ENCODE results near the gene CDK13. TPM values are rescaled to one million over a fixed set of nuclear protein-coding genes. Genes with fewer than 3 reads are reported as not detected.

The CDK13 gene
- total RNA-seq, 2 donors from 2014 or later: 34.7 to 37.7 TPM

GRCh38 chr7:39923091-39923490 lies 27.0 kb upstream of the CDK13 start:
- H3K4me3 ChIP-seq: no peak overlapping the region
- no peak overlapping the region for H3K27ac ChIP-seq
- H3K27me3 ChIP-seq: no peaks in the 10 kb centered on the region
- TF ChIP-seq, protein P1, sequence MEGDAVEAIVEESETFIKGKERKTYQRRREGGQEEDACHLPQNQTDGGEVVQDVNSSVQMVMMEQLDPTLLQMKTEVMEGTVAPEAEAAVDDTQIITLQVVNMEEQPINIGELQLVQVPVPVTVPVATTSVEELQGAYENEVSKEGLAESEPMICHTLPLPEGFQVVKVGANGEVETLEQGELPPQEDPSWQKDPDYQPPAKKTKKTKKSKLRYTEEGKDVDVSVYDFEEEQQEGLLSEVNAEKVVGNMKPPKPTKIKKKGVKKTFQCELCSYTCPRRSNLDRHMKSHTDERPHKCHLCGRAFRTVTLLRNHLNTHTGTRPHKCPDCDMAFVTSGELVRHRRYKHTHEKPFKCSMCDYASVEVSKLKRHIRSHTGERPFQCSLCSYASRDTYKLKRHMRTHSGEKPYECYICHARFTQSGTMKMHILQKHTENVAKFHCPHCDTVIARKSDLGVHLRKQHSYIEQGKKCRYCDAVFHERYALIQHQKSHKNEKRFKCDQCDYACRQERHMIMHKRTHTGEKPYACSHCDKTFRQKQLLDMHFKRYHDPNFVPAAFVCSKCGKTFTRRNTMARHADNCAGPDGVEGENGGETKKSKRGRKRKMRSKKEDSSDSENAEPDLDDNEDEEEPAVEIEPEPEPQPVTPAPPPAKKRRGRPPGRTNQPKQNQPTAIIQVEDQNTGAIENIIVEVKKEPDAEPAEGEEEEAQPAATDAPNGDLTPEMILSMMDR (IDR thresholded peaks at IDR 0.05): no peak
- no peaks in the 10 kb centered on the region for H3K4me1 ChIP-seq
- no peak for DNase-seq (ENCODE audit: low spot score)
- no peaks in the 10 kb centered on the region for H3K9me3 ChIP-seq
- H3K36me3 ChIP-seq: no peaks in the 10 kb centered on the region

- Histone ChIP-seq H3K4me3 (no peak overlapping the region), H3K27ac (no peak overlapping the region), H3K27me3 (no peaks in the 10 kb centered on the region), H3K9me3 (no peaks in the 10 kb centered on the region), H3K36me3 (no peaks in the 10 kb centered on the region), H3K4me1 (no peaks in the 10 kb centered on the region)
- TF ChIP-seq, protein P1 (IDR thresholded peaks at IDR 0.05): no peak
- DNase-seq (ENCODE audit: low spot score): no peak
These were observed 25.9 kb upstream of the CDK13 start for GRCh38 chr7:39924122-39924521.

DNA sequence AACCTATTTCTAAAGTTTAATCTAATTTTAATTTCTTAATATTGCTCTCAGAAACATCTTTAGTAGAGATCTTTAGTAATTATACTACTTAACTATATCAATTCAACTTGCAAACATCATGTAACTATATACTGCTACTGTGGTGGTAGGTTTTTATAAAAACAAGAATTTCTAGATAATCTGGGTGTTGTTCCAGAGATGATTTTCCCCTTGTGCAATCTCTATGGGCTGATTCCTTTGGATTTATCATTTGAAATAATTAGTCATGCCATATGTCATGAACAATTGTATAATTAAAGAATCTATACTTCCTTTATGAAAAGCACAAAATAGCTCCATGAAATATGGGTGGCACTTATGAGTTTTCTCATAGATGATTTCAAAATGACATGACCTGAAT lies 23.9 kb upstream of the CDK13 start:
- no peaks in the 10 kb centered on the region for H3K27me3 ChIP-seq
- no peak overlapping the region for H3K4me3 ChIP-seq
- H3K36me3 ChIP-seq: no peaks in the 10 kb centered on the region
- TF ChIP-seq, protein P1 (IDR thresholded peaks at IDR 0.05): no peak
- no peaks in the 10 kb centered on the region for H3K9me3 ChIP-seq
- no peak overlapping the region for H3K27ac ChIP-seq
- DNase-seq (ENCODE audit: low spot score): no peak
- H3K4me1 ChIP-seq: no peaks in the 10 kb centered on the region

GRCh38 chr7:39927018-39927417 lies 23.0 kb upstream of the CDK13 start:
- no peaks in the 10 kb centered on the region for H3K4me1 ChIP-seq
- H3K27me3 ChIP-seq: no peaks in the 10 kb centered on the region
- TF ChIP-seq, protein P1 (IDR thresholded peaks at IDR 0.05): no peak
- H3K27ac ChIP-seq: no peak overlapping the region
- H3K36me3 ChIP-seq: no peaks in the 10 kb centered on the region
- H3K9me3 ChIP-seq: no peaks in the 10 kb centered on the region
- no peak for DNase-seq (ENCODE audit: low spot score)
- H3K4me3 ChIP-seq: no peak overlapping the region

DNA sequence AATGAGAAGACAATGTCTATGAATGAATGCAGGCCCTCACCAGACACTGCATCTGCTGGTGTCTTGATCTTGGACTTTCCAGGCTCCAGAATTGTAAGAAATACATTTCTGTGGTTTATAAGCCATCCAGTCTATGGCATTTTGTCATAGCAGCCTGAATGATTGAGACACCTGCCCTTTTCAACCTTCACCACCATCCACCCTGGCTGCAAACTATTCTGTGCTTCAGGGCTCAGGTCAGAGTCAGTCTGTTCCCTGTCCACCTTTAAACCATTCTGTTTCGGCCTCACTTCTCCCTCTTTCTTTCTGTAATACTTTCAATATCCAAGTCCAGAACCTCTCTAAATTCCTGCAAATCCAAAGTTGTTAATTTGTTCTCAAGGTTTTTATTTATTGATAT lies 15.9 kb upstream of the CDK13 start:
- no peaks in the 10 kb centered on the region for H3K27me3 ChIP-seq
- no peak overlapping the region for H3K4me3 ChIP-seq
- H3K9me3 ChIP-seq: no peaks in the 10 kb centered on the region
- H3K36me3 ChIP-seq: no peaks in the 10 kb centered on the region
- H3K27ac ChIP-seq: no peak overlapping the region
- no peak for DNase-seq (ENCODE audit: low spot score)
- H3K4me1 ChIP-seq: no peaks in the 10 kb centered on the region
- TF ChIP-seq, protein P1 (IDR thresholded peaks at IDR 0.05): no peak

DNA sequence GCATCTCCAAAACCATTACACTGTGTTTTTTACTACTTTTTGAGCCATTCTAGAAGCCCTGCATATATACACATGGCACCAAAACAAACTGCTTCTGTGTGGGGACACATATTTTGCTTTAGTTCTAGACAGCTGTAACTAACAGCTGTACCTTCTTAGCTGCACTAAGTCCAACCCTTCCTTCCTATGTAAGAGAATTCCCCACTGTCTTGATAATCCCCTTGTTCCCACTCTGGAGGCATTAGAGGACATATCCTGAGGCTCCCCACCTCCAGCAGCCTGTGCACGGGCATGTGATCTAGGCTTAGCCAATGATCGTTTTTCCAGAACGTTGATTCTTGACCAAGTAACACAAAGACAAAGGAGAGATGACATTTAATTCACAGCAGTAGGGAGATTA lies 13.3 kb upstream of the CDK13 start:
- Histone ChIP-seq H3K36me3 (no peaks in the 10 kb centered on the region), H3K27me3 (no peaks in the 10 kb centered on the region), H3K4me3 (no peak overlapping the region), H3K4me1 (no peaks in the 10 kb centered on the region), H3K27ac (no peak overlapping the region), H3K9me3 (no peaks in the 10 kb centered on the region)
- TF ChIP-seq, protein P1 (IDR thresholded peaks at IDR 0.05): no peak
- no peak for DNase-seq (ENCODE audit: low spot score)
